ENCODE data around the gene RBBP8NL.

RBBP8NL gene

DNA sequence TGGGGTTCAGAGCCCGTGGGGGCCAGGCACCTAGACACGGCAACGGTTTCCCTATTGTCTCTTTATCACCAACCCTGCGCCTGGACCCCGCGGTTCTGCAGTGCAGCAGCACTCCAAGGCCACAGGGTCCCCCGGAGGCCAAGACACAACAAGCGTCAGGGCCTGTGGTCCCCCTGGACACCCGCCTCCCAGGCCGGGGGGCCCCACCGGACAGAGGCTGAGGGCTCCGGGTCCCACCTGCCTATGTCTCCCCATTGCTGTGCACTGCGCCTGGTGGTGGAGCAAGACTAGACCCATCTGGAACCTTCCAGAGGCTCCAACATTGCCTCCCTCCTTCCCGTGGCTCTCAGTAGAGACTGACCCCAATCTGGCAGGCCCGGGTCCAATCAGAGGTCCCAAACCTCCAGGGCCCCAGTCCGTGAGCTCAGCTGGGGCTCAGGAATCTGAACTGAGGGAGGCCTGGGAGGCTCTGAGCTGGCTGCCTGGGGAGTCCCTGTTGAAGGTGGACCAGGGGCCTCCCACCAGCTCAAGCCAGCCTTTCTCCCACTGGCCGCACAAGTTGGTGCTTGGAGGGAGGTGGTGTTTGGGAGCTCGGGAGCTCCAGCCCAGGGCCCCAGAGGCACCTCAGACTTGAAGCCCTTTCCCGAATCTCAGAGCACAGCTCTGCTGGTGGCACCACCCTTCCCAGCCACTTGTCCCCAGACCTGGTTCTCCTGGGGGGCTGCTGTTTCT, 39.6 kb upstream of the RBBP8NL start:
- TF ChIP-seq CTCF (IDR thresholded peaks at IDR 0.05; ENCODE audit: low read depth, low read length, missing control alignments) = no peak
- DNase-seq (ENCODE audit: low read depth) = no peak
- in situ Hi-C loops (cut with HindIII; ENCODE audit: low sequenced_read_pairs) = no loop called here
- no peak overlapping the region for H3K4me3 ChIP-seq (ENCODE audit: low read depth, low read length)

DNA sequence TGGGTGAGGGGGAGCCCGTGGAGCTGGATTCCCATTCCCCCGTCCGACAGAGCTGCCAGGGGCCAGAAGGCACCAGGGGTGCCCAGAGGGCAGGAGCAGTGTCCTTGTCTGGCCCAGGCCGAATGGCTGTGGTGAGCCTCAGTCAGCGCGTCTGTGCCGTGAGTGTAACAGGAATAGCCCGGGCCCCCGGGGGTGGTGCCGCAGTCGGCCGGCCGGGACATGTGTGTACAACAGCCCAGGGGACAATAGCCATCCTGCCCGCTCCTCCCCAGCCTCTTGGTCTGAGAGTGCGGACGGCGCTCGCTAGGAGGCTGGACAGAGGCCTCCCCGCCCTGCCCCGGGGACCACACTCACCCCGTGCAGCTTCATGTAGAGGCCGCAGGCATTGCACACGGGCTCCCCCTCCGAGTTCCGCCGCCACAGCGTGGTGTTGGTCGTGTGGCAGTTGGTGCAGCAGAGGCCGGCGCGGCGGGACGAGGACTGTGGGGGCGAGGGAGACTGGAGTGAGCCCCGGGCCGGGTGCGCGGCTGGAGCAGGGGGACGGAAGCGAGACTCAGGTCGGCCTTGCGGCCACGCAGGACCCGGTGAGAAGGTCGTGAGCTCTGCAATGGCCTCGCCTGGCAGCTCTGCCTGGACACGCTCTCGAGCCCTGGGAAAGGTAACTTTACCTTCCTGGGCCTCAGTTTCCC, 38.9 kb upstream of the RBBP8NL start:
- no peak for TF ChIP-seq CTCF (IDR thresholded peaks at IDR 0.05; ENCODE audit: low read depth, low read length, missing control alignments)

DNA sequence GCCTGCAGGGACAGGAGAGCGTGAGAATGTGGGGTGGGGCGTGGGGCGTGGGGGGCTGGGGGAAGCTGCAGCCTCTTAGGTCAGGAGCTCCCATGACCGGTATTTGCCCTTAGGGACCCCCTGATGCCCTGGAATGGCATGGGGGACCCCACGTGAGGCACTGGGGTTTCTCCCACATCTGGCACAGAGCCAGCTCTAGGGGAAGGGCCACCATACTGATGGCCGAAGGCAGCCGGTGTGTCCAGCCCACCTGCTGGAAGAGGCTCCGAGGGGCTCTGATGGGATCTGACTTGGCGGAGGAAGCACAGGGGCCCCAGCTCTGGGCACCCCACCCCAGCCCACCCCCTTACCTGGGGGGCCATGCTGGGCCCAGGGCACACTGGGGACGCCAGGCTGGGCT, 37.7 kb upstream of the RBBP8NL start:
- H3K4me3 ChIP-seq (ENCODE audit: low read depth, low read length) = no peak overlapping the region
- no peak for DNase-seq (ENCODE audit: low read depth)
- in situ Hi-C loops (cut with HindIII; ENCODE audit: low sequenced_read_pairs) = no loop called here
- no peak for TF ChIP-seq CTCF (IDR thresholded peaks at IDR 0.05; ENCODE audit: low read depth, low read length, missing control alignments)

More for the DNA sequence above, 38.9 kb upstream of the RBBP8NL start:
- no peak for DNase-seq (ENCODE audit: low read depth)
- in situ Hi-C loops (cut with HindIII; ENCODE audit: low sequenced_read_pairs) = no loop called here
- H3K4me3 ChIP-seq (ENCODE audit: low read depth, low read length) = no peak overlapping the region

- DNase-seq (ENCODE audit: low read depth) = no peak
- no peak overlapping the region for H3K4me3 ChIP-seq (ENCODE audit: low read depth, low read length)
- TF ChIP-seq CTCF (IDR thresholded peaks at IDR 0.05; ENCODE audit: low read depth, low read length, missing control alignments) = no peak
- in situ Hi-C loops (cut with HindIII; ENCODE audit: low sequenced_read_pairs) = no loop called here
Observed at GRCh38 chr20:62464425-62464770, 37.1 kb upstream of the RBBP8NL start.

GRCh38 chr20:62463651-62464424, 36.5 kb upstream of the RBBP8NL start:
- in situ Hi-C loops (cut with HindIII; ENCODE audit: low sequenced_read_pairs) = no loop called here
- no peak overlapping the region for H3K4me3 ChIP-seq (ENCODE audit: low read depth, low read length)
- no peak for TF ChIP-seq CTCF (IDR thresholded peaks at IDR 0.05; ENCODE audit: low read depth, low read length, missing control alignments)
- DNase-seq (ENCODE audit: low read depth) = no peak

DNA sequence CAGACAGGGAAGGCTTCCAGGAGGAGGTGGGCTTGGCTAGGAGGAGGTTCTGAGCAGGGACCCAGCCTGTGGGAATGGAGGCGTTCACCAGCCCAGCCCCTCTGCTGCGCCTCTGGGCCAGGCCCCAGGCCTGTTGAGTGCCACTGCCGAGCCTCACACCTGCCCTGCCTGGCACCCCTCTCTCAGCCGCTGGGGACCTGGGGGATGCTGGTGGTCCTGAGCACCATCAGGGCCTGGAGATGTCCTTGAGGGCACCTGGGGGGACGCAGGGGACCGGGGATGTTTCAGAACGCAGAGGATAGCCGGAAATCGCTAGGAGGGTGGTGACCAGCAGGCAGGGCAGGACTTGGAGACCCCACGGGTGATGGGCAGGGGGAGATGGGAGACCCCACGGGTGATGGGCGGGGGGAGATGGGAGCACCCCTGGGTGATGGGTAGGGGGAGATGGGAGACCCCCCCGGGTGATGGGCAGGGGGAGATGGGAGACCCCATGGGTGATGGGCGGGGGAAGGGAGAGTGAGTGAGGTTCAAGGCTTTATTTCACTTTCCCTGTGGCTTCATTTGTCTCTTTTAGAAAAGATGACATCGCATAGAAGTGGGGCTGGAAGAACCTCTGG, 35.7 kb upstream of the RBBP8NL start:
- in situ Hi-C loops (cut with HindIII; ENCODE audit: low sequenced_read_pairs) = no loop called here
- no peak for DNase-seq (ENCODE audit: low read depth)

More for the DNA sequence above, 35.7 kb upstream of the RBBP8NL start:
- TF ChIP-seq CTCF (IDR thresholded peaks at IDR 0.05; ENCODE audit: low read depth, low read length, missing control alignments) = no peak
- no peak overlapping the region for H3K4me3 ChIP-seq (ENCODE audit: low read depth, low read length)
